ENCODE measurements around the gene CPNE2.

CPNE2 gene

DNA sequence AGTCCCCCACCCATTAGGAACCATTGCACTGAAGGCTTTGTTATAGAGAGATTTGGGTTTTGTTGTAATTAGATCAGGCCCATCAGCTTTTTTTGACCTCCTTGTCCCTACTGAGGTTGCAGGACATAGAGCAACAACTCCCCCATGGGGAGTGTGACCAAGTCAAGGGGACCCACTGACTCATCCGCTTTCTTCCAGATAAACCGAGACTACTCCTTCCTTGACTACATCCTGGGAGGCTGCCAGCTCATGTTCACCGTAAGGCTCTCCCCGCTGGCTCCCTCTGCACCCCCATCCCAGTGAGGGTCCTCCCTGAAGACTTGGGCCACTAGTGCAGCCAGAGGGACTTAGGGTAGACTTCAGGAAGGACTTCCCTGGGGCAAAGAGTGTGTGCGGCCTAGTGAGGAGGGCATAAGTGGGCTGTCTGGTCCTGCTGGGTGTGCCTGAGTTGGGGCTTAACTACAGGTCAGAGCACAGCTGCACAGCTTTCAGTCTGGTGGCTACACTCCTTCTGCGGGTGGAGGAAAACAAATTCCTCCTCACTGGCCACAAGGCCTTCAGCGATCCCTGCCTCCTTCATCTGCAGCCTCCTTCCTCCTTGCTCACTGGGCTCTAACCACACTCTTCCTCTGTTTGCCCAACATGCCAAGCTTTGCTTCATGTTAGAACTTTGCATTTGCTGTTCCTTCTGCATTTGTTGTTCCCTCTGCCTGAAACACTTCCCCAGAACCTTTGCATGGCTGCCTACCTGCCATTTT lies 31.0 kb downstream of the CPNE2 start:
- ChIA-PET CTCF (interaction anchor here (0.7 kb wide), 1 partner anchor 19 kb away, joined by 3 read pairs; no protein-coding TSS in a partner anchor), POLR2A (no interaction called here)
- Histone ChIP-seq H3K27me3 (replicated peaks in 2 of 5; ENCODE audit: control insufficient read depth in 4 of 5, insufficient read depth in 5 of 5, low read length in 4 of 5) (no peaks in the 10 kb centered on the region), H3K4me3 (ENCODE audit: control insufficient read depth in 1 of 7, extremely low read depth in 1 of 7, insufficient read depth in 4 of 7, low read depth in 2 of 7, low read length in 6 of 7) (no peak overlapping the region), H3K9me3 (ENCODE audit: control extremely low read depth in 1 of 5, control insufficient read depth in 4 of 5, insufficient read depth in 2 of 5, low read depth in 1 of 5, low read length in 4 of 5) (no peaks in the 10 kb centered on the region), H3K36me3 (ENCODE audit: control insufficient read depth in 4 of 4, insufficient read depth in 4 of 4, low read length in 3 of 4) (peaks cover 6 to 60% (median 37%) of the 10 kb centered on the region in 4 experiments), H3K27ac (ENCODE audit: insufficient read depth in 1 of 2, low read depth in 1 of 2, low read length in 2 of 2, poor library complexity in 1 of 2, severe bottlenecking in 2 of 2) (no peak overlapping the region), H3K4me1 (ENCODE audit: control extremely low read depth in 1 of 4, control insufficient read depth in 4 of 4, insufficient read depth in 4 of 4, low read length in 3 of 4) (peaks cover 0 to 10% (median 2%) of the 10 kb centered on the region in 4 experiments)
- 94% methylated on average over 7 of the region's 7 CpGs for WGBS (ENCODE audit: insufficient coverage)
- no peak for DNase-seq

DNA sequence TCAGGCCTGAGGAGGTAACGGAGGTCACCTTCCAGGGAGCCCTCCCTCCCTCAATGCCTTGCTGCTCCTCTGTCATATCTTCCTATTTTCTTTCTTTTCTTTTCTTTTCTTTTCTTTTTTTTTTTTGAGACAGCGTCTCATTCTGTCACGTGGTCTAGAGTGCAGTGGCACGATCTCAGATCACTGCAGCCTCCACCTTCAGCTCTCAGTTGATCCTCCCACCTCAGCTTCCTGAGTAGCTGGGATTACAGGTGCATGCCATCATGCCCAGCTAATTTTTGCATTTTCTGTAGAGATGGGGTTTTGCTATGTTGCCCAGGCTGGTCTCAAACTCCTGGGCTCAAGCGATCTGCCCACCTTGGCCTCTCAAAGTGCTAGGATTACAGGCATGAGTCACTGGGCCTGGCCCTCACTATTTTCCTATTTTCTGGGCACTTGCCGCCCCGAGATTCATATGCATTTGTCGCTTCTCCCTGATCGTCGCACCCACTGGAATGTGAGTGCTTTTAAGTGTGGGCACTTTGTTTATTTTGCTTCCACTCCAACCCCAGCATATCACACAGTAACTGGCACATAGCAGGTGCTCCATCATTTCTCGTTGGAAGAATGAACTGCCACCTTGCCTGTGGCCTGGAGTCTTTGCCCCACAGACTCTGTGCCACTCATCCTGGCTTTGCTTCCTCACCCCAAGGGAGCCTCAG lies 31.7 kb downstream of the CPNE2 start:
- WGBS (ENCODE audit: insufficient coverage) = 85% methylated on average over 9 of the region's 11 CpGs
- H3K27ac ChIP-seq (ENCODE audit: insufficient read depth in 1 of 2, low read depth in 1 of 2, low read length in 2 of 2, poor library complexity in 1 of 2, severe bottlenecking in 2 of 2) = no peak overlapping the region
- DNase-seq = no peak
- ChIA-PET CTCF (no interaction called here), POLR2A (no interaction called here)
- peaks cover 0 to 17% (median 9%) of the 10 kb centered on the region in 4 experiments for H3K4me1 ChIP-seq (ENCODE audit: control extremely low read depth in 1 of 4, control insufficient read depth in 4 of 4, insufficient read depth in 4 of 4, low read length in 3 of 4)
- H3K36me3 ChIP-seq (ENCODE audit: control insufficient read depth in 4 of 4, insufficient read depth in 4 of 4, low read length in 3 of 4) = peaks cover 6 to 53% (median 34%) of the 10 kb centered on the region in 4 experiments
- no peaks in the 10 kb centered on the region for H3K27me3 ChIP-seq (replicated peaks in 2 of 5; ENCODE audit: control insufficient read depth in 4 of 5, insufficient read depth in 5 of 5, low read length in 4 of 5)
- no peak overlapping the region for H3K4me3 ChIP-seq (ENCODE audit: control insufficient read depth in 1 of 7, extremely low read depth in 1 of 7, insufficient read depth in 4 of 7, low read depth in 2 of 7, low read length in 6 of 7)
- no peaks in the 10 kb centered on the region for H3K9me3 ChIP-seq (ENCODE audit: control extremely low read depth in 1 of 5, control insufficient read depth in 4 of 5, insufficient read depth in 2 of 5, low read depth in 1 of 5, low read length in 4 of 5)

DNA sequence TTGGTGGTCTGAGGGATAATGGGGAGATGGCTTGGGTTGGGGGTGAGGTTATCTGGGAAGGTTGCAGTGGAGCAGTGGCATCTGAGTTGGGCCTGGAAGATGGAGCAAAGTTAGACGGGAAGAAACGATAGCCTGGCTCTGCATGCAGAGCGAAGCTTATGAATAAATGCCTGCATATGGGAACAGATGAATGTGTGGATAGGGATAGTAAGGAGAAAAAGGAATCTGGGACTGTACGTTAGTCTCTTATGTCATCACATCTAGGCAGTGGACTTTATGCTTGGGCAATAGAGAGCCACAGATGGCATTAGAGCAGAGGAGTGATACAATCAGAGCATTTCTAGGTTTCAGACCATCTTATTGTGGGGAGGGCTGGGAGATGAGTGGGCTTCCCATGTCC lies 33.0 kb downstream of the CPNE2 start:
- ChIA-PET POLR2A (no interaction called here), CTCF (interaction anchor here (1.2 to 3.9 kb wide), 3 partner anchors 10 to 32 kb away, joined by 3 to 20 read pairs (median 11); partner anchors contain the start of gene CPNE2)
- H3K27ac ChIP-seq (ENCODE audit: insufficient read depth in 1 of 2, low read depth in 1 of 2, low read length in 2 of 2, poor library complexity in 1 of 2, severe bottlenecking in 2 of 2) = no peak overlapping the region
- H3K27me3 ChIP-seq (replicated peaks in 2 of 5; ENCODE audit: control insufficient read depth in 4 of 5, insufficient read depth in 5 of 5, low read length in 4 of 5) = no peaks in the 10 kb centered on the region
- DNase-seq = no peak
- WGBS (ENCODE audit: insufficient coverage) = 100% methylated on average over 4 of the region's 4 CpGs
- H3K4me3 ChIP-seq (ENCODE audit: control insufficient read depth in 1 of 7, extremely low read depth in 1 of 7, insufficient read depth in 4 of 7, low read depth in 2 of 7, low read length in 6 of 7) = no peak overlapping the region
- no peaks in the 10 kb centered on the region for H3K9me3 ChIP-seq (ENCODE audit: control extremely low read depth in 1 of 5, control insufficient read depth in 4 of 5, insufficient read depth in 2 of 5, low read depth in 1 of 5, low read length in 4 of 5)
- peaks cover 0 to 21% (median 11%) of the 10 kb centered on the region in 4 experiments for H3K4me1 ChIP-seq (ENCODE audit: control extremely low read depth in 1 of 4, control insufficient read depth in 4 of 4, insufficient read depth in 4 of 4, low read length in 3 of 4)
- H3K36me3 ChIP-seq (ENCODE audit: control insufficient read depth in 4 of 4, insufficient read depth in 4 of 4, low read length in 3 of 4) = peaks cover 6 to 46% (median 27%) of the 10 kb centered on the region in 4 experiments

DNA sequence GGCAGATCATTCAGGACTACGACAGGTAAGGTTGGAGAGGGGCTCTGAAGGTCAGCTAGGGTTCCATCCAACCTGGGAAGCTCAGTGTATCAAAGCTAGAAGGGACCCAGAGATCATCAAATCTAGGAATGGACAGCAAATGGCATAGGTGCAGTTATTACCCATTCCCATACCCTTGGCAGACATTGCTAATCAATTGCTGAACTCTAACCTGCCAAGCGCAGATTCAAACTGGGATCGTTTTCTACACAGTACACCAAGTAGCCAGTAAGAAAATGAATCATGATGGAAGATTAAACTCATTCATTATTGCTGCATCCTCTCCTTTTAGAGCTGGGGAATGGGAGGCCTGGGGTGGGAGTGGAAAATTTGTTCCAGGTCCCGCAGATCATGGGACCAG lies 33.6 kb downstream of the CPNE2 start:
- H3K36me3 ChIP-seq (ENCODE audit: control insufficient read depth in 4 of 4, insufficient read depth in 4 of 4, low read length in 3 of 4) = peaks cover 6 to 44% (median 24%) of the 10 kb centered on the region in 4 experiments
- ChIA-PET CTCF (interaction anchor here (1.0 to 3.9 kb wide), 6 partner anchors 10 to 161 kb away, joined by 3 to 20 read pairs (median 4); partner anchors contain the start of gene CPNE2), POLR2A (no interaction called here)
- no peaks in the 10 kb centered on the region for H3K9me3 ChIP-seq (ENCODE audit: control extremely low read depth in 1 of 5, control insufficient read depth in 4 of 5, insufficient read depth in 2 of 5, low read depth in 1 of 5, low read length in 4 of 5)
- DNase-seq = no peak
- WGBS (ENCODE audit: insufficient coverage) = 93% methylated on average over 3 of the region's 4 CpGs
- no peak overlapping the region for H3K27ac ChIP-seq (ENCODE audit: insufficient read depth in 1 of 2, low read depth in 1 of 2, low read length in 2 of 2, poor library complexity in 1 of 2, severe bottlenecking in 2 of 2)
- no peaks in the 10 kb centered on the region for H3K27me3 ChIP-seq (replicated peaks in 2 of 5; ENCODE audit: control insufficient read depth in 4 of 5, insufficient read depth in 5 of 5, low read length in 4 of 5)
- H3K4me1 ChIP-seq (ENCODE audit: control extremely low read depth in 1 of 4, control insufficient read depth in 4 of 4, insufficient read depth in 4 of 4, low read length in 3 of 4) = peaks cover 0 to 24% (median 11%) of the 10 kb centered on the region in 4 experiments
- no peak overlapping the region for H3K4me3 ChIP-seq (ENCODE audit: control insufficient read depth in 1 of 7, extremely low read depth in 1 of 7, insufficient read depth in 4 of 7, low read depth in 2 of 7, low read length in 6 of 7)

DNA sequence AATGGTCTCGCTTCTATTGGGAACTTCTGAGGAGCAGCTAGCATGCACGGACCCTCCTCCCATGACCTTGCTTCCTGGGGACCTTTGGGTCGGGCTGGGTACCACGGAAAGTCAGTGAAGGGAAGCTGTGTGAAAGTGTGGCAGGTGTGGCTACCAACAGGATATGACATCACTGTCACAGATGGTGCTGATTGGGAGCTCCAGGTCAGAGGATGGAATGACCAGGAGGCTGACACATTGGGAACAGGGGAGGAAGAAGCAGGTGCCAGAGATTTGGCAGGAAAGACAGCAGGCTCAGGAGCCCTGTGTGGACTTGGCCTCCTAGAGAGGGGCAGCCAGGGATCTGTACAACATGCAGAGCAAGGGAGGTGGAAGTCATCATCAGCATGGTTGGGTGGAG lies 34.0 kb downstream of the CPNE2 start:
- ChIA-PET POLR2A (no interaction called here), CTCF (interaction anchor here (1.0 to 3.9 kb wide), 7 partner anchors 9 to 163 kb away, joined by 3 to 20 read pairs (median 3); partner anchors contain the start of gene CPNE2)
- H3K4me1 ChIP-seq (ENCODE audit: control extremely low read depth in 1 of 4, control insufficient read depth in 4 of 4, insufficient read depth in 4 of 4, low read length in 3 of 4) = peaks cover 0 to 26% (median 11%) of the 10 kb centered on the region in 4 experiments
- H3K36me3 ChIP-seq (ENCODE audit: control insufficient read depth in 4 of 4, insufficient read depth in 4 of 4, low read length in 3 of 4) = peaks cover 6 to 42% (median 20%) of the 10 kb centered on the region in 4 experiments
- 97% methylated on average over 4 of the region's 4 CpGs for WGBS (ENCODE audit: insufficient coverage)
- H3K9me3 ChIP-seq (ENCODE audit: control extremely low read depth in 1 of 5, control insufficient read depth in 4 of 5, insufficient read depth in 2 of 5, low read depth in 1 of 5, low read length in 4 of 5) = no peaks in the 10 kb centered on the region
- H3K27me3 ChIP-seq (replicated peaks in 2 of 5; ENCODE audit: control insufficient read depth in 4 of 5, insufficient read depth in 5 of 5, low read length in 4 of 5) = no peaks in the 10 kb centered on the region
- DNase-seq = no peak
- no peak overlapping the region for H3K4me3 ChIP-seq (ENCODE audit: control insufficient read depth in 1 of 7, extremely low read depth in 1 of 7, insufficient read depth in 4 of 7, low read depth in 2 of 7, low read length in 6 of 7)
- no peak overlapping the region for H3K27ac ChIP-seq (ENCODE audit: insufficient read depth in 1 of 2, low read depth in 1 of 2, low read length in 2 of 2, poor library complexity in 1 of 2, severe bottlenecking in 2 of 2)

DNA sequence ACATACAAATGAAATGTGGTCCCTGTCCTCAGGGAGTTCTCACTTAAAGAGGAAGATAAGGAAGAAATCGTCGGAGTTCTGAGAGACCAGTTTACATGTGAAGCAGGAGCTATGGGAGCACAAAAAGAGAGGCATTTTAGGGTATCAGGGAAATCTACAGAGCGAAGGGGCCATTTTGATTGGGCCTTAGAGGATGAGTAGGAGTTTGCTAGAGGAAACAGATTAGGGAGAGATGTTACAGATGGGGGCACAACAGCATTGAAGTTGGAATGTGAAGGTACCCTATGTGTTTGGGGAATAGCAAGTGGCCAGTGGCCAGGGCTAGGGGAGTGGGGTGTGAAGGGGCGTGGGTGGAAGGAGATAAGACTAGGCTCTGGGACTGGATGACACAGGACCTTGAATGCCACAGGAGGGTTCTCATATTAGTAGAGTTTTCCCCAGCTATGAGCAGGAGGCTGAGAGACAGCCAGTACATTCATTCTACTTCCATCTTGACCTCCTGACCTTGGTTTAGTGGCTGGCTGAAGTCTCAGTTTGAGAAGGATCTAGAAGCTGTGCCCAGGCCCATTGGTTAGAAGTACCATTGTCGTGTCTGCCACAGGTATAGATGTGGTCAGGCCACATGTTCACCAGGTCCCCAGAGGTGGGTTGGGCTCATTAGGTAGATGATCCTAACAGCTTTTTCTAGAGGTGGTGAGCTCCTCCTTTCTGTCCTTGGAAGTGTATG lies 34.8 kb downstream of the CPNE2 start:
- DNase-seq = no peak
- peaks cover 0 to 34% (median 12%) of the 10 kb centered on the region in 4 experiments for H3K4me1 ChIP-seq (ENCODE audit: control extremely low read depth in 1 of 4, control insufficient read depth in 4 of 4, insufficient read depth in 4 of 4, low read length in 3 of 4)
- H3K27ac ChIP-seq (ENCODE audit: insufficient read depth in 1 of 2, low read depth in 1 of 2, low read length in 2 of 2, poor library complexity in 1 of 2, severe bottlenecking in 2 of 2) = no peak overlapping the region
- WGBS (ENCODE audit: insufficient coverage) = 100% methylated on average over 3 of the region's 5 CpGs
- ChIA-PET POLR2A (no interaction called here), CTCF (interaction anchor here (1.0 to 3.9 kb wide), 9 partner anchors 8 to 164 kb away, joined by 3 to 20 read pairs (median 3); partner anchors contain the start of gene CPNE2)
- H3K4me3 ChIP-seq (ENCODE audit: control insufficient read depth in 1 of 7, extremely low read depth in 1 of 7, insufficient read depth in 4 of 7, low read depth in 2 of 7, low read length in 6 of 7) = no peak overlapping the region
- peaks cover 2 to 34% (median 15%) of the 10 kb centered on the region in 4 experiments for H3K36me3 ChIP-seq (ENCODE audit: control insufficient read depth in 4 of 4, insufficient read depth in 4 of 4, low read length in 3 of 4)
- H3K27me3 ChIP-seq (replicated peaks in 2 of 5; ENCODE audit: control insufficient read depth in 4 of 5, insufficient read depth in 5 of 5, low read length in 4 of 5) = no peaks in the 10 kb centered on the region
- no peaks in the 10 kb centered on the region for H3K9me3 ChIP-seq (ENCODE audit: control extremely low read depth in 1 of 5, control insufficient read depth in 4 of 5, insufficient read depth in 2 of 5, low read depth in 1 of 5, low read length in 4 of 5)
